ENCODE measurements around the gene EPHB2.

The EPHB2 gene

GRCh38 chr1:22963044-22963677 lies 252.5 kb downstream of the EPHB2 start:
- no peak for DNase-seq

GRCh38 chr1:22966309-22966708 lies 255.7 kb downstream of the EPHB2 start:
- no peak for DNase-seq

GRCh38 chr1:22967833-22968232 lies 257.2 kb downstream of the EPHB2 start:
- DNase-seq: no peak

- DNase-seq: peak; percentile 93
Measured at GRCh38 chr1:22969304-22969709, 258.7 kb downstream of the EPHB2 start.

- no peak for DNase-seq
Measured at GRCh38 chr1:22970096-22970495, 259.5 kb downstream of the EPHB2 start.

Data from NCI-H1694 treated with DMSO at 0.1 percent for 48 hours (cell line).